Measurements from ENCODE around the gene ZNF462. TPM values are rescaled to one million over a fixed set of nuclear protein-coding genes. Genes with fewer than 3 reads are reported as not detected.

The ZNF462 gene, protein sequence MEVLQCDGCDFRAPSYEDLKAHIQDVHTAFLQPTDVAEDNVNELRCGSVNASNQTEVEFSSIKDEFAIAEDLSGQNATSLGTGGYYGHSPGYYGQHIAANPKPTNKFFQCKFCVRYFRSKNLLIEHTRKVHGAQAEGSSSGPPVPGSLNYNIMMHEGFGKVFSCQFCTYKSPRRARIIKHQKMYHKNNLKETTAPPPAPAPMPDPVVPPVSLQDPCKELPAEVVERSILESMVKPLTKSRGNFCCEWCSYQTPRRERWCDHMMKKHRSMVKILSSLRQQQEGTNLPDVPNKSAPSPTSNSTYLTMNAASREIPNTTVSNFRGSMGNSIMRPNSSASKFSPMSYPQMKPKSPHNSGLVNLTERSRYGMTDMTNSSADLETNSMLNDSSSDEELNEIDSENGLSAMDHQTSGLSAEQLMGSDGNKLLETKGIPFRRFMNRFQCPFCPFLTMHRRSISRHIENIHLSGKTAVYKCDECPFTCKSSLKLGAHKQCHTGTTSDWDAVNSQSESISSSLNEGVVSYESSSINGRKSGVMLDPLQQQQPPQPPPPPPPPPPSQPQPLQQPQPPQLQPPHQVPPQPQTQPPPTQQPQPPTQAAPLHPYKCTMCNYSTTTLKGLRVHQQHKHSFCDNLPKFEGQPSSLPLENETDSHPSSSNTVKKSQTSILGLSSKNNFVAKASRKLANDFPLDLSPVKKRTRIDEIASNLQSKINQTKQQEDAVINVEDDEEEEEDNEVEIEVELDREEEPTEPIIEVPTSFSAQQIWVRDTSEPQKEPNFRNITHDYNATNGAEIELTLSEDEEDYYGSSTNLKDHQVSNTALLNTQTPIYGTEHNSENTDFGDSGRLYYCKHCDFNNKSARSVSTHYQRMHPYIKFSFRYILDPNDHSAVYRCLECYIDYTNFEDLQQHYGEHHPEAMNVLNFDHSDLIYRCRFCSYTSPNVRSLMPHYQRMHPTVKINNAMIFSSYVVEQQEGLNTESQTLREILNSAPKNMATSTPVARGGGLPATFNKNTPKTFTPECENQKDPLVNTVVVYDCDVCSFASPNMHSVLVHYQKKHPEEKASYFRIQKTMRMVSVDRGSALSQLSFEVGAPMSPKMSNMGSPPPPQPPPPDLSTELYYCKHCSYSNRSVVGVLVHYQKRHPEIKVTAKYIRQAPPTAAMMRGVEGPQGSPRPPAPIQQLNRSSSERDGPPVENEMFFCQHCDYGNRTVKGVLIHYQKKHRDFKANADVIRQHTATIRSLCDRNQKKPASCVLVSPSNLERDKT (N-terminal part only)
- total RNA-seq: 9.8 and 16.8 TPM in 2 replicates

GRCh38 chr9:106862821-106863720 is at the start of gene ZNF462:
Gene ZNF462 (plus strand): TSS chr9:106863166. CDS start chr9:106923384, 60,218 bp downstream.

All from epithelial cell of alveolus of lung (primary cell).